Measurements from ENCODE around the gene DPF3. TPM values are rescaled to one million over a fixed set of nuclear protein-coding genes. Genes with fewer than 3 reads are reported as not detected.

Gene DPF3
- total and polyA plus RNA-seq, 11 donors = 13.5 to 53.8 (median 37.0) TPM

DNA sequence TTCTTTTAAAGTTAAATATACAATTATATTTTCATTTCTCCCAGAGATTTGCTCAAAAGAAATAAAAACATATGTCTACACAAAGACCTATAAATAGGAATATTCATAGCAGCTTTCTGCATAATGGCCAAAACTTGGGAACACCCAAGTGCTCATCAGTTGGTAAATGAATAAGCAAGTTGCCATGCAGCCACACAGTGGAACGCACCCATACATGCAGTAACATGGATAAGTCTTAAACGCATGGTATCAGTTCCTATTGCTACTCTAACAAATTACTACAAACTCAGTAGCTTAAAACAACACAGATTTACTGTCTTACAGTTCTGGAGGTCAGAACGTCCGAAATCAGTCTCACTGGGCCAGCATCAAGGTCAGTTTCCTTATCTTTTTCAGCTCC lies 78.5 kb downstream of the DPF3 start:
- Histone ChIP-seq H3K4me3 (no peak overlapping the region), H3K4me1 (peaks cover 0 to 51% (median 22%) of the 10 kb centered on the region in 12 donors), H3K36me3 (peaks cover 0 to 2% (median 0%) of the 10 kb centered on the region in 9 donors), H3K27me3 (no peaks in the 10 kb centered on the region), H3K27ac (peak overlapping the region in 1 of 12 donors; percentile 4), H3K9me3 (peaks cover 0 to 14% (median 2%) of the 10 kb centered on the region in 12 donors)
- no peak for TF ChIP-seq POLR2A (IDR thresholded peaks at IDR 0.05)
- TF ChIP-seq, protein P1, sequence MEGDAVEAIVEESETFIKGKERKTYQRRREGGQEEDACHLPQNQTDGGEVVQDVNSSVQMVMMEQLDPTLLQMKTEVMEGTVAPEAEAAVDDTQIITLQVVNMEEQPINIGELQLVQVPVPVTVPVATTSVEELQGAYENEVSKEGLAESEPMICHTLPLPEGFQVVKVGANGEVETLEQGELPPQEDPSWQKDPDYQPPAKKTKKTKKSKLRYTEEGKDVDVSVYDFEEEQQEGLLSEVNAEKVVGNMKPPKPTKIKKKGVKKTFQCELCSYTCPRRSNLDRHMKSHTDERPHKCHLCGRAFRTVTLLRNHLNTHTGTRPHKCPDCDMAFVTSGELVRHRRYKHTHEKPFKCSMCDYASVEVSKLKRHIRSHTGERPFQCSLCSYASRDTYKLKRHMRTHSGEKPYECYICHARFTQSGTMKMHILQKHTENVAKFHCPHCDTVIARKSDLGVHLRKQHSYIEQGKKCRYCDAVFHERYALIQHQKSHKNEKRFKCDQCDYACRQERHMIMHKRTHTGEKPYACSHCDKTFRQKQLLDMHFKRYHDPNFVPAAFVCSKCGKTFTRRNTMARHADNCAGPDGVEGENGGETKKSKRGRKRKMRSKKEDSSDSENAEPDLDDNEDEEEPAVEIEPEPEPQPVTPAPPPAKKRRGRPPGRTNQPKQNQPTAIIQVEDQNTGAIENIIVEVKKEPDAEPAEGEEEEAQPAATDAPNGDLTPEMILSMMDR (IDR thresholded peaks at IDR 0.05) = no peak
- 52 to 73% (median 58%) methylated on average over 4 of the region's 4 CpGs for WGBS, 4 donors
- DNase-seq (no peak), ATAC-seq (no peak)
- intact Hi-C loops (cut with DNase I) = loop anchor here in 3 of 10 donors (10.0 kb wide), 3 partner anchors 69 to 101 kb away; no protein-coding TSS in a partner anchor

GRCh38 chr14:72812292-72812851 lies 81.5 kb downstream of the DPF3 start:
- WGBS, 4 donors = 44 to 58% (median 47%) methylated on average over 16 to 17 of the region's 17 CpGs
- intact Hi-C loops (cut with DNase I) = loop anchor here in 7 of 10 donors (1.0 to 10.0 kb wide), 6 partner anchors 72 to 98 kb away; partner anchors contain the start of gene DPF3 (in 5 of the 7)
- peak in 1 of 2 donors; percentile 40 for TF ChIP-seq POLR2A (IDR thresholded peaks at IDR 0.05)
- TF ChIP-seq, protein P1 (IDR thresholded peaks at IDR 0.05) = peak in 2 of 12 donors; percentile 28 to 32
- peak overlapping the region in 3 of 12 donors; percentile 0 to 29 (median 9) for H3K4me3 ChIP-seq
- peak; percentile 93 to 96 (median 94) for ATAC-seq
- no peaks in the 10 kb centered on the region for H3K36me3 ChIP-seq
- DNase-seq = peak; percentile 71 to 95 (median 79)
- no peaks in the 10 kb centered on the region for H3K9me3 ChIP-seq
- H3K27me3 ChIP-seq = no peaks in the 10 kb centered on the region
- H3K4me1 ChIP-seq = peaks cover 0 to 75% (median 28%) of the 10 kb centered on the region in 12 donors
- H3K27ac ChIP-seq = peak overlapping the region; percentile 72 to 95 (median 81)

DNA sequence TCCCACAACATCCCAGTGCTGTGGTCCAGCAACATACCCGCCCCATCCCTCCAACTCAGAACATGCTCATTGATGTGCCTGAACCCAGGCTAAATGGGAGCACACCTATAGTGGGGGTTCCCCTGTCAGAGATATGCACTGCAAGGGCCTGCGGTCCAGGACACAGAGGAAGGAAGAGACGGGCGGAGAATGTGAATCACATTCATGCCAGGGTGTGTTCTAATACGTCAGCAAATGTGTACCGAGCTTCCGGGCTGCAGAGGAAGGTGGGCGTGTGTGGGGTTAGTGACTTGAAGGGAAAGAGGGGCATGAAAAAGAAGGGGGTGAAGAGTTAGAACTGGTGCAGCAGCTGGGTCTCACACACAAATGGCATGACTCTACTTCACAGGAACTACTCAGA lies 83.7 kb downstream of the DPF3 start:
- Histone ChIP-seq H3K4me1 (peaks cover 0 to 72% (median 25%) of the 10 kb centered on the region in 12 donors), H3K36me3 (no peaks in the 10 kb centered on the region), H3K27ac (peak overlapping the region in 11 of 12 donors; percentile 24 to 95 (median 83)), H3K9me3 (no peaks in the 10 kb centered on the region), H3K27me3 (no peaks in the 10 kb centered on the region), H3K4me3 (no peak overlapping the region)
- ATAC-seq = no peak
- no peak for DNase-seq
- intact Hi-C loops (cut with DNase I) = loop anchor here in 5 of 10 donors (5.0 to 10.0 kb wide), 4 partner anchors 75 to 95 kb away; partner anchors contain the start of gene DPF3 (in 4 of the 5)
- no peak for TF ChIP-seq POLR2A (IDR thresholded peaks at IDR 0.05)
- TF ChIP-seq, protein P1 (IDR thresholded peaks at IDR 0.05) = no peak
- 41 to 59% (median 56%) methylated on average over 8 of the region's 8 CpGs for WGBS, 4 donors

- DNase-seq (no peak), ATAC-seq (no peak)
- Histone ChIP-seq H3K27me3 (no peaks in the 10 kb centered on the region), H3K27ac (peak overlapping the region in 8 of 12 donors; percentile 20 to 91 (median 40)), H3K4me3 (no peak overlapping the region), H3K9me3 (no peaks in the 10 kb centered on the region), H3K36me3 (no peaks in the 10 kb centered on the region), H3K4me1 (peaks cover 0 to 74% (median 24%) of the 10 kb centered on the region in 12 donors)
- TF ChIP-seq, protein P1 (IDR thresholded peaks at IDR 0.05) = no peak
- no peak for TF ChIP-seq POLR2A (IDR thresholded peaks at IDR 0.05)
- WGBS, 4 donors = 54 to 81% (median 70%) methylated on average over 6 of the region's 6 CpGs
- intact Hi-C loops (cut with DNase I) = no loop called here
Measured at GRCh38 chr14:72809063-72809462, 84.8 kb downstream of the DPF3 start.

Measured in heart left ventricle (tissue), 16 donors.